T-helper 17 cell (primary cell): ENCODE measurements around the gene ABLIM2. TPM values are rescaled to one million over a fixed set of nuclear protein-coding genes. Genes with fewer than 3 reads are reported as not detected.
"Not testable (repeated sequence)": the region's sequence is repeated elsewhere in the genome, so short reads cannot be mapped to it uniquely, and the experiment has no call there.

ENCODE experiments used
- ATAC-seq: fragments of 150-1000 bp; cut with Tn5 transposase; 2 replicates; pipeline ENCODE4 v1.10.0; 2021; ENCODE audit warnings: mild to moderate bottlenecking, moderate library complexity
- DNase-seq, 3 donors: peaks; one replicate each; pipeline versions ENCODE4 v3.0.0 to v3.0.0-alpha.2; 2020 to 2021
- H3K9me3 ChIP-seq: one replicate; pipeline ENCODE4 v1.7.0; 2013; ENCODE audit warnings: low read length, mild to moderate bottlenecking; ENCODE audit not compliant: control insufficient read depth, poor library complexity, severe bottlenecking
- H3K27ac Mint-ChIP-seq: one replicate; pipeline ENCODE4 v1.8.0; 2022; ENCODE audit warnings: mild to moderate bottlenecking, moderate library complexity, mixed read lengths
- H3K27me3 Mint-ChIP-seq: one replicate; pipeline ENCODE4 v1.8.0; 2022; ENCODE audit warnings: mixed read lengths
- H3K36me3 Mint-ChIP-seq: one replicate; pipeline ENCODE4 v1.8.0; 2022; ENCODE audit warnings: low read depth, mixed read lengths
- H3K4me1 Mint-ChIP-seq: one replicate; pipeline ENCODE4 v1.8.0; 2022; ENCODE audit warnings: mild to moderate bottlenecking, mixed read lengths
- H3K4me3 Mint-ChIP-seq: one replicate; pipeline ENCODE4 v1.8.0; 2022; ENCODE audit warnings: mild to moderate bottlenecking, moderate library complexity, mixed read lengths
- total RNA-seq, 4 donors: library from RNA in 2 of 4; stranded (reverse) in 2 of 4; gene quantifications; one replicate each; pipeline ENCODE4 v1.2.3 and lab custom pipeline; 2022 to 2026

The ABLIM2 gene
- total RNA-seq, 2 donors from 2014 or later = 4.1 to 4.3 TPM

GRCh38 chr4:8143392-8144140 lies 15.0 kb downstream of the ABLIM2 start:
- DNase-seq = no peak
- H3K36me3 Mint-ChIP-seq = peaks cover 3% of the 10 kb centered on the region

GRCh38 chr4:8142556-8142955 lies 16.1 kb downstream of the ABLIM2 start:
- ATAC-seq (no peak), DNase-seq (no peak)
- Mint-ChIP-seq H3K27me3 (peaks cover 6% of the 10 kb centered on the region), H3K36me3 (peaks cover 6% of the 10 kb centered on the region), H3K4me1 (peaks cover 2% of the 10 kb centered on the region), H3K4me3 (no peak overlapping the region), H3K27ac (no peak overlapping the region)
- H3K9me3 ChIP-seq = no peaks in the 10 kb centered on the region

More at GRCh38 chr4:8143392-8144140, 15.0 kb downstream of the ABLIM2 start:
- no peak for ATAC-seq
- no peak overlapping the region for H3K4me3 Mint-ChIP-seq
- no peak overlapping the region for H3K27ac Mint-ChIP-seq
- peaks cover 6% of the 10 kb centered on the region for H3K27me3 Mint-ChIP-seq
- peaks cover 2% of the 10 kb centered on the region for H3K4me1 Mint-ChIP-seq
- H3K9me3 ChIP-seq = no peaks in the 10 kb centered on the region

GRCh38 chr4:8141935-8142334 lies 16.7 kb downstream of the ABLIM2 start:
- Mint-ChIP-seq H3K36me3 (peaks cover 6% of the 10 kb centered on the region), H3K27me3 (peaks cover 6% of the 10 kb centered on the region), H3K4me3 (no peak overlapping the region), H3K4me1 (no peaks in the 10 kb centered on the region), H3K27ac (no peak overlapping the region)
- DNase-seq (no peak), ATAC-seq (no peak)
- H3K9me3 ChIP-seq = no peaks in the 10 kb centered on the region

GRCh38 chr4:8140915-8141314 lies 17.7 kb downstream of the ABLIM2 start:
- Mint-ChIP-seq H3K27me3 (peaks cover 4% of the 10 kb centered on the region), H3K4me3 (no peak overlapping the region), H3K36me3 (peaks cover 6% of the 10 kb centered on the region), H3K4me1 (no peaks in the 10 kb centered on the region), H3K27ac (no peak overlapping the region)
- H3K9me3 ChIP-seq = no peaks in the 10 kb centered on the region
- DNase-seq (no peak), ATAC-seq (no peak)

GRCh38 chr4:8139726-8140125 lies 18.9 kb downstream of the ABLIM2 start:
- not testable (repeated sequence) for ATAC-seq, DNase-seq, H3K4me1 Mint-ChIP-seq, H3K36me3 Mint-ChIP-seq, H3K27me3 Mint-ChIP-seq, H3K9me3 ChIP-seq, H3K4me3 Mint-ChIP-seq, H3K27ac Mint-ChIP-seq

- no peak overlapping the region for H3K27ac Mint-ChIP-seq
- peaks cover 4% of the 10 kb centered on the region for H3K36me3 Mint-ChIP-seq
- H3K27me3 Mint-ChIP-seq = peaks cover 5% of the 10 kb centered on the region
- peaks cover 8% of the 10 kb centered on the region for H3K4me1 Mint-ChIP-seq
- H3K4me3 Mint-ChIP-seq = no peak overlapping the region
- DNase-seq (no peak), ATAC-seq (no peak)
- H3K9me3 ChIP-seq = no peaks in the 10 kb centered on the region
Measured at GRCh38 chr4:8136972-8137710, 21.5 kb downstream of the ABLIM2 start.

- peaks cover 4% of the 10 kb centered on the region for H3K36me3 Mint-ChIP-seq
- ATAC-seq = no peak
- no peak overlapping the region for H3K27ac Mint-ChIP-seq
Measured at GRCh38 chr4:8136529-8136928, 22.1 kb downstream of the ABLIM2 start.

GRCh38 chr4:8135666-8136065 lies 22.9 kb downstream of the ABLIM2 start:
- ATAC-seq (no peak), DNase-seq (no peak)
- no peak overlapping the region for H3K4me3 Mint-ChIP-seq
- no peak overlapping the region for H3K27ac Mint-ChIP-seq
- H3K27me3 Mint-ChIP-seq = peaks cover 5% of the 10 kb centered on the region
- H3K4me1 Mint-ChIP-seq = peaks cover 9% of the 10 kb centered on the region
- peaks cover 4% of the 10 kb centered on the region for H3K36me3 Mint-ChIP-seq
- no peaks in the 10 kb centered on the region for H3K9me3 ChIP-seq

More at GRCh38 chr4:8136529-8136928, 22.1 kb downstream of the ABLIM2 start:
- Mint-ChIP-seq H3K4me3 (no peak overlapping the region), H3K4me1 (peaks cover 8% of the 10 kb centered on the region), H3K27me3 (peaks cover 5% of the 10 kb centered on the region)
- no peak for DNase-seq
- no peaks in the 10 kb centered on the region for H3K9me3 ChIP-seq

GRCh38 chr4:8133897-8134563 lies 24.6 kb downstream of the ABLIM2 start:
- H3K27me3 Mint-ChIP-seq = peaks cover 5% of the 10 kb centered on the region
- peaks cover 9% of the 10 kb centered on the region for H3K4me1 Mint-ChIP-seq
- no peak overlapping the region for H3K4me3 Mint-ChIP-seq
- peaks cover 4% of the 10 kb centered on the region for H3K36me3 Mint-ChIP-seq
- ATAC-seq (no peak), DNase-seq (no peak)
- H3K9me3 ChIP-seq = no peaks in the 10 kb centered on the region
- no peak overlapping the region for H3K27ac Mint-ChIP-seq

GRCh38 chr4:8132947-8133705 lies 25.5 kb downstream of the ABLIM2 start:
- Mint-ChIP-seq H3K36me3 (peaks cover 4% of the 10 kb centered on the region), H3K27me3 (peaks cover 5% of the 10 kb centered on the region), H3K4me3 (no peak overlapping the region), H3K4me1 (peaks cover 9% of the 10 kb centered on the region), H3K27ac (no peak overlapping the region)
- ATAC-seq (no peak), DNase-seq (no peak)
- H3K9me3 ChIP-seq = no peaks in the 10 kb centered on the region

GRCh38 chr4:8132400-8132799 lies 26.2 kb downstream of the ABLIM2 start:
- Mint-ChIP-seq H3K4me1 (peaks cover 9% of the 10 kb centered on the region), H3K36me3 (peaks cover 2% of the 10 kb centered on the region), H3K27ac (no peak overlapping the region), H3K27me3 (peaks cover 5% of the 10 kb centered on the region), H3K4me3 (no peak overlapping the region)
- H3K9me3 ChIP-seq = no peaks in the 10 kb centered on the region
- no peak for DNase-seq
- ATAC-seq = no peak

- H3K36me3 Mint-ChIP-seq = peaks cover 2% of the 10 kb centered on the region
- H3K27me3 Mint-ChIP-seq = peaks cover 5% of the 10 kb centered on the region
- no peaks in the 10 kb centered on the region for H3K9me3 ChIP-seq
- no peak overlapping the region for H3K4me3 Mint-ChIP-seq
- no peak for ATAC-seq
- H3K27ac Mint-ChIP-seq = no peak overlapping the region
- no peak for DNase-seq
- peaks cover 9% of the 10 kb centered on the region for H3K4me1 Mint-ChIP-seq
Measured at GRCh38 chr4:8131826-8132225, 26.8 kb downstream of the ABLIM2 start.

- no peak for DNase-seq
- H3K9me3 ChIP-seq = no peaks in the 10 kb centered on the region
- no peak for ATAC-seq
- Mint-ChIP-seq H3K27ac (no peak overlapping the region), H3K4me1 (peaks cover 9% of the 10 kb centered on the region), H3K27me3 (peaks cover 5% of the 10 kb centered on the region), H3K4me3 (no peak overlapping the region), H3K36me3 (peaks cover 2% of the 10 kb centered on the region)
Measured at GRCh38 chr4:8131210-8131609, 27.4 kb downstream of the ABLIM2 start.
